ENCODE measurements around the gene PRMT7.

Gene PRMT7

DNA sequence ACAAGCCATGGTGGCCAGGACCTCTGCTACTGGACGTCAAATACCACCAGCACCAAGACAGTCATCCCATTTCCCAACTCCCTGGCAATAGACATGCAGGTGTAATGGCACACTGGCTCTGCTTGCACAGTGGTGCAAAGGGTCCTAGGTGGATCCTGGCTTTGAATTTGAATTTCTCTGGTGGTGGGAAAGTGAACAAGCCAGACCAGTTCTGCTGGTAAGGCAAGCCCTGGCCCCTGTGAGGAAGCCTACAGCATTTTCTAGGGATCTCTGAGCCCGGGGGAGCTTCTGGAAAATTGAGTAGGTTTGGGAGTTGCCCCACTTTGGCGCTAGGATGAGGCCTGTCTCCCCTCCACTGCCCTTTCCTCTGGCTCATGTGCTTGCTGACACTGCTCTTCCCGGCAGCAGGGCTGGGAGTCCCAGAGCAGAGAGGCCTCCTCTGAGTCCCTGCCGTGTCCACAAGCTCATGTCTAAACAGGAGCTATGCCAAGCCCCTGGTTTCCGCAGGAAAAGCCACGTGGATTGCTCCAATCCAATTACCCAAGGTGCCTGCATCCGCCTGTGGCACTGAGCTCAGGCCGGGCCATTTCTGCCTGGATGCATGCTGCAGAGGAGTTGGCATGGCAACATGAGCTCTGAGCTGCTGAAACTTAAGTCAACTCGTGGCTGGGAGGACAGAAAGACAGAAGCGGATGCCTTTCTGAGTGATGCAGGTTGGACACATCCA, 67.0 kb downstream of the PRMT7 start:
- no peak for DNase-seq

DNA sequence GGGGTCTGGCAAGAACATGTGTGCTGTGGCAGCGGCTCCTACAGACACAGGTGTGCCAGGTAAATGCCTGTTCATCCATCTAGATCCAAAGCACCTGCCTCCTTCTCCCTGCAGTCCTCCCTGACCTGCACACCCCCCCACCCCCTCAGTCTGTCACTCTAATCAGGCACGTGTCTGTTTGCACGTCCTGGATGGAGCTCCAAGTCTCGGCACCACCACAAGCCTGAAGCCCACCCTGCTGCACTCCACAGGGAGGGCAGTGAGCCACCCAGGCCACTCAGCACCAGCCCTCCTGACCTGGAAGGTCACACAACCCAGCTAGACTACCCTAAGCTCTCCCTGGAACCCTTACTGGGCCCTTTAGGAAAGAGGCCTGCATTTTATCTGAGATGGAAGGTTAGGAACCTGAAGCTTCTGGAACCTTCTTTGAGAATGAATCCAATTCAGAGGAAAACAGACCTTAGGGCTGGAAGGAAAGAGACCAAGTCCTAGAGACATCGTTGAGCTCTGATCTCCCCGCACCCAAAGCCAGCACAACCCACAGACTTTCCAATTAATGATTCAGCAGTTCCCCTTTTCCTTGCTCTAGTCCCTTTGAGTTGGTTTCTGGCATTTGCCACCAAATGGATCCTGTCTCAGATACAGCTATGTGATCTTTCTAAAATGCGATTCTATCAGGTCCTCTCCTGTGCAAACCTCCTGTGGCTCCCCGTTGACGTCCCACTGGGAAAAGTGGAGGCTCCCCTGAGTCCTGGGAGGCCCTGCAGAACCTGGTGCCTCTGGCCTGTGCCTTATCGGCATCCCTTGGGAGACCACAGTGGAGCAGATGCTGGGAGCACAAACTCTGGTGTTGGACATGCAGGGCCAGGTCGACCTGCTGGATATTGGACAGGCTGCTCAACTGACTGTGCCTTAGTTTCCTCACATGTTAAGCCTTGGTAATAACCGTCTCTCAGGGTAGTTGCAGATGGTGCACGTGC, 67.9 kb downstream of the PRMT7 start:
- DNase-seq = no peak

DNA sequence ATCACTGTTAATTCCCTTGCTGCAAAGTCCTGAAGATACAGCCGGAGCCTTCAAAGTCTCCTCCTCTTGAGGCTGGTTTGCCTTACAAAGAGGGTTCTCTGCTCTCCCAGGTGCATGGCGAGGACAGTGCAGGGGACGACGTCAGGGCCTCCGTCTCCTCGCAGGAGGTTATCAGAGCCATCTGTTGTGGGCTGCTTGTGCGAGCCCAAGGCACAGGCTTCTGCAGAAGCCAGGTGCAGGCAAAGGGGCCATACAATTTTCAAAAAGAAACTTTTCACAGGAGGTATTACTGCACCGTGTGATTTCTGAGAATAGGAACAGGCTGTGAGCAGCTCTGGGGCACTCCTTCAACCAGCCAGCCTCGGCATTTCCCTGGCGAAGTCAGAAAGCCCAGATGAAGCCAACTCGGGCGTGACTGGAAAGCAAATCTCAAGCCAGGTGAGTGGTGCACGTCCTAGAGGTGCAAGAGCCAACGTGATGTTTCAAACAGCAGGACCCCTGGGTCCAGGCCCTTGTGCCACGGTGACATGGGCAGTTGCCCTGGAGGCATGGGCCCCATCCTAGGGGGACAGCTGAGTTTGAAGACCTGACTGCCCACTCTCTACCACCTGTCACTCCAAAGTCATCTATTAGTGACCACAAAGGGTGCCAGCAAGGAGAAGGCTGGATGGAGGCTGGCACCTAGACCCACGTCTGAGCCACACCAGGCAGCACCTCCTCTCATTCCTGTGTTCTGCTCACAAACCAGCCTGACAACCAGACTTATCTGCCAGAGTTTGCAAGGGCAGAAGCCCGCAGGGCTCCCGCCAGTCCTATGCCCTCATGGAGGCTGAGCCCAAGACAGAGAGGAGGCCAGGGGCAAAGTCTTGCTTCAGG, 68.9 kb downstream of the PRMT7 start:
- peak in 1 of 5 experiments; percentile 94 for DNase-seq

DNA sequence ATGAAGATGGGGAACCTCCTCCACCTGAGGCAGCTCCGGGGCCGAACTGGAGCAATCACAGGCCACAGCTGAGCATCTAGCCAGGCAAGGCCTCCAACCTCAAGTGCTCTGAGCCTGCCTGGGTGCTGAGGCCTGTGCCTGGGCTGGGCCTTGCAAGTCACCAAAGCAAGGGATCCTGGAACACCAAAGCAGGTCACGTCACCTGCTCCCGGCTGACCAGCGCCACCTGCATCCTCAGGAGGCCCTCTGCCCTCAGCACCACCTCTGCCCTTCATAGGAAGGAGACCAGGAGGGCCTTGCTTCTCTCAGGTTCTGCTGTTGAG, 69.5 kb downstream of the PRMT7 start:
- DNase-seq = no peak

DNA sequence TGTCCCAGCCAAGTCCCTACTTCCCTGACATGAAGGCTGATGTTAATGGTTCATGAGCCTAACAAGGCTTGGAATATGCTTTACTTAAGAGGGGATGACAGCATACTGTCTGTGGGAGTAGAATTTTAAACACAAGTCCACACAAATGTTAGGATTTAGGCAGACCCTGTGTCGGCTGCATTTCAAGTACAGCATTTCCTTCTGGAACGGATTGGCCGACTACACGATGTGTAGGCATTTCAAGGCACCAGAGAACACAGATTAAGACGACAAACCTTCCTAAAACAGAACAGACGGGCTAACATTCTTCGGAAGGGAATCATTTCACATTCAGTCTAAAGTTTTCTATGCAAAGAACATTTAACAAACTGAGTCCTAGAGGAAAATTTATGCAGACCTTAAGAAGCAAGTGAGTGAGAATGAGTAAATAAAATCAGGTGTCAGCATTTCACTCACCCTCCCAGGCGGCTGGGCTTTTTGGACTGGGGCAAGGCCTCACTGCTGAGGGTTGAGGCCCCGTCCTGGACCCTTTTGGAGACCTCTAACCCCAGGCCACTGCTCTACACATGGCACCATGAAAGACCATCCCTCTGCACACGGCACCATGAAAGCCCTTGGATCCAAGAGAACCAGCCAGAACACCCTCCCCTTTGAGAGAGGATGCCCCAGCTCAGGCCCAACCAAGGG, 70.0 kb downstream of the PRMT7 start:
- DNase-seq = no peak

DNA sequence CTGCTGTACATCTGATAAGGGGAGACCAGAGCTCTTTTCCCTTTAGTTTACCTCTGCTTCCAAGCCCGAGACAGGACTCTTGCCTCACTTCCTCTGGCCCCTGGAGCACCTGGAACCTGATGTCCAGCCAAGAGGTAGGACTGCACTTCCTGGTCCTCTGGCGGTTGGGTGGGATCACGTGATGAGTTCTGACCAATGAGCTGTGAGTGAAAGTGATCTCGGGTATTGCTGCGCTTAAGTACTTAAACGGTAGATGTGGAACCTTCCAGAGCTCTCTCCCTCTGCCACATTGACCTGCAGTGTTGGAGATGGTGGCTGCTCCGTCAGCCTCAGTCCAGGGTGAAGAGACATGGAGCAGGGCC, 70.5 kb downstream of the PRMT7 start:
- no peak for DNase-seq

DNA sequence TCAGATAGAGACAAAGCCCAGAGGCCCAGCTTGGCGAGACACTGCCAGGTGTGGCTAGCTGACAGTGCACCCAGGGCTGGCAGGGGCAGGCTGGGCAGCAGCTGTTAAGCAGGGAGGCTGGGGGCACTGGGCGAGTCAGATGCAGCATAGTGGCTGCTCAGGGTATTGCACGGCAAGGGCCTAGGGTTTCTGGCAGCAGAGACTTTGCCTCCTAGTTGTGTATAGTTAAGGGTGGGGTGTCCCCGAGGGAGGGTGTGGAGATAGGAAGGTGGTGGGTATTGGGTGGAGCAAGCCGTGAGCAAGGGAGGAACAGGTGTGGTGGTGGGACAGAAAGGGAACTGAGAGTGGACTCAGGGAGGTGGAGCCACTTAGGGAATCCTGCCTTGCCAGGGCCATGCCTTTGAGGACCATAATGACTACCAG, 71.5 kb downstream of the PRMT7 start:
- peak in 1 of 5 experiments; percentile 57 for DNase-seq

DNA sequence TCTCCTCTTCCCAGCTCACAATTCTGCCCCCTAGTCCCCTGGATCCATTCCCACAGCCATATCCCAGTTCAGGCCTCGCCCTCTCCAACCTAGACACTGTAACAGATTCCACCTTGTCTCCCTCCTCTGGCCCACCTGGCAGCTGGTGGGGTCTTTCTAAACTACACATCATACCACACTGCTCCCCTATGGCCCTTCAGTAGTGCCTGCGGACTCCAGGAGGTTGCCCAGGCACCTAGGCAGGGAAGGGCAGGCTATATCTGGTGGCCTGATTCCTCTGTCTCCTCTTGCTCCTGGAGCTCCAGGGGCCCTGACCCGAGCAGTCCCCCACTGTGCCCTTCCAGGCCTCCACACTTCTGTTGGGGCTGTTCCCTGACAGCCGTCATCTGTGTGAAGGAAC, 73.0 kb downstream of the PRMT7 start:
- DNase-seq = no peak

DNA sequence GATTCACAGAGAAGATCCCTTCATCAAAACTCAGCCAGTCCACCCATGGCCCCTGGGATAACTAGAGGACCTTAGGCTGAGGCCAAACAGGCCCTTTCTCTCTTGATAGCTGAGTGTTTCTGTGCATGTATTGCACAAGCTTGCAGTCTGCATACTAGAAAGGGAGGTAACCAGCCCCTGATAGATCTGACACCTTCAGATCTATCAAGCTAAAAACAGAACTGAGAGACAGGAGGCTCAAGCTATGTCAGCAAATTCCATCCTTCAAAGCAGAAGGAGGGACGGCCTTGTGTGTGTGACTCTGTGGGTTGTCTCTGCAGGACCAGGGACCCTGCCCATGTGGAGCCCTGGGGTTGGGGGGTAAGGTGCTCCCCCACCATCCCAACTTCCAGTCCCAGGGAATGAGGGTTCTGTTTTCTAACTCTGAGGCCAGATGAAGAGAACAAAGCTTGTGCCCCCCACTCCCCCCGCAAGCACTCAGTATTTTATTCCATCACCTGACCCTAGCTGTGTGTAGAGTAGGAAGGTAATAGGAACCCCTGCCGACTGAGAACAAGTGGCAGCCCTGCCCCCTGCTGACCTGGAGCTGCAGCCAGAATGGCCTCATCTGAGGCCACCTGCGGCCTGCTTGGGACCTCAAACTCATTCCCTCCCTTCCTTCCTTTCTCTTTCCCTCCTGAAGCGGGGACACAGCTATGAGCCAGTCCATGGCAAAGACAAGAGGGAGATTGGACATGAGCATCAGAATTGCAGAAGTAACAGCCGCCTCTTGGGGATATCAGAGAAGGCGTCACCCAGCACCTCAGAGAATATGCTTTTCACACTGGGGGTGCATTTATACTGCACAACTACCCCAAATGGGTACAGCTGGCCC, 73.7 kb downstream of the PRMT7 start:
- DNase-seq = peak in 1 of 5 experiments; percentile 35

DNA sequence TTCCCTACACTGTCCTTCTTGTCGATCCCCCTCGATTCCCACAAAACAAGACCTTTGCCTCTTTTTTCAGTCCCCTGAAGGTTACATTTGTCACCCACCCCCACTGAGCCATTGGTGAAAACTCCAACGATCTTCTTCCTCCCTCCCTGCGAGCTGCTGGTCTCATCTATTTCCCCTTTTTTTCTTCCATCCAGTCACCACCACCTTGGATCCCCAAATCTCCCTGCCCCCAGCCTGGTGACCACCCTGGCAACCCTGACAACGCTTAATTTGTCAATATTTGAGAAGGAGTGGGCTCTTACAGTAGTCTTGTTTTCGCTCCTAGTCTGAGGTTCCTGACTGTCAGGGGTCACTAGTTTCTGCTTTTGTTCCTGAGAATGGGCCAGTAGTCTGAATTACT, 74.6 kb downstream of the PRMT7 start:
- no peak for DNase-seq

DNA sequence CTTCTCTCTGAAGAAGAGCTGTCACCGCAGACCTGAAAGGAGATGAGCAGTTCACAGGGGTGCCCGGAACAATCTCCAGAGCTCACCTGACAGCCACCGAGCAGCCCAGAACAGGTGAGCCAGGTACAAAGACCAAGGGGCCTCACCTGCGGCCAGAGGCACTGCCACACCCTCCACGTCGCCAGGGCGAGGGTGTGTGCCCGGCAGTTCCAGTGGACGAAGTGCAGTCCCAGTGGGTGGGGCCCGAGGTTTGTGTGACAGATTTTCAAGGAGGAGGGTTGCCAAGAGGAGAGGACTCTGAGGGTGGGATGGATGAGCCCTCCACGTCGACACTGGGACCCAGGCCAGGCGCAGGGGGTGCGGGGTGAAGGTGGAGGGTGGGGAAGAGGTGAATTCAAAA, 75.8 kb downstream of the PRMT7 start:
- DNase-seq = no peak

DNA sequence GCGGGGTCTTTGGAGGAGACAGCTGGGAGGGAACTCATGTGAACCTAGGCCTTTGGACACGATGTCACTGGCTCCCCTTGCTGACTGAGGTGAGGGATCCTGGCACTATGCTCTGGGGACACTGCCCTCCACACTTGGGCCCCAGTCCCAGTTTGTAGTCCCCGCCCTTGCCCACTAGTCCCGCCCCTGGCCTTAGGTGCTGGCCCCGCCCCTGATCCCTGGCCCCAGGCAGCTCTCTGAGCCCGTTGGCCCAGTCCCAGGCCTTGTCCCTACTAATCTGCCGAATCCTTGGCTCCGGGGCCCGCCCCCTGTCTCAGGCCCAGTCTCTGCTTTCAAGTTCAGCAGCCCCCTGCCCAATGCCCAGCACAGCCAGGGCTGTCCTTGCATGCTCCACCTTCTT, 76.5 kb downstream of the PRMT7 start:
- DNase-seq = no peak

DNA sequence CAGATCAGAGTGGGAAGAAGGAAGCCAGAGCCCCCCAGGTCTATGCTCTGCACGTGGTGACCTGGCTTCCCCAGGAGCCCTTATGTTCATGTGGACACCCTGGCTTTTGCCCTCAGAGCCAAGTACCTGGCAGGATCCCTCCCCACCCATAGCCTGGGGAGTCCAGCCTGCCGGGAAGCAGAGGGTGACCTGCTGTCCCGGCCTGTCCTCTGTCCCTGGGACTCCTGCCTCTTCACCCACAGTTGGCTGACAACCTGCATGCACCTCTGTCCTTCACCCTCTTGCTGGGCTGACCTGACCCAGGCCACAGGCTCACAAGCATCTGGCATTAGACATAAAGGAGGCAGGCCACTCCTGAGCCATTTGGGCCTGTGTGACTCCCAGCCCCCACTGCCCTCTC, 77.3 kb downstream of the PRMT7 start:
- no peak for DNase-seq

DNA sequence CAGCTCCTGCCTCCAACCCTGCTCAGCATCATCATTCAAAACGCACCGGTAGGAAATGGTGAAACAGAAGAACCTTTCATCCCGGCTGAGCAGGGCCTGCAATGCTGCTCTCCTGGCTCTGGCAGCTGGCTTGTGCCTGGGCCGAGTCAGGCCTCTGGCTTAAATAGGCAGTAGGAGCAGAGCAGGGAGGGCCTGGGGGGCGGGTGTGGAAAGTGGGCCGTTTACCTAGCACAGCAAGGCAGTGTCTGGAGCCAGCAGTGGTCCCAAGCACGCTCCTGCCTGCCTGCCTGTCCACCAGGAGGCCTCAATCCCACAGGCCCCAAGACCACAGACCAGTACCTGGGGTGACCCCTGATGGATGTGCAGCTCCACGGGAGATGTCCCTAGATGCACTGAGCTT, 78.2 kb downstream of the PRMT7 start:
- DNase-seq = no peak

DNA sequence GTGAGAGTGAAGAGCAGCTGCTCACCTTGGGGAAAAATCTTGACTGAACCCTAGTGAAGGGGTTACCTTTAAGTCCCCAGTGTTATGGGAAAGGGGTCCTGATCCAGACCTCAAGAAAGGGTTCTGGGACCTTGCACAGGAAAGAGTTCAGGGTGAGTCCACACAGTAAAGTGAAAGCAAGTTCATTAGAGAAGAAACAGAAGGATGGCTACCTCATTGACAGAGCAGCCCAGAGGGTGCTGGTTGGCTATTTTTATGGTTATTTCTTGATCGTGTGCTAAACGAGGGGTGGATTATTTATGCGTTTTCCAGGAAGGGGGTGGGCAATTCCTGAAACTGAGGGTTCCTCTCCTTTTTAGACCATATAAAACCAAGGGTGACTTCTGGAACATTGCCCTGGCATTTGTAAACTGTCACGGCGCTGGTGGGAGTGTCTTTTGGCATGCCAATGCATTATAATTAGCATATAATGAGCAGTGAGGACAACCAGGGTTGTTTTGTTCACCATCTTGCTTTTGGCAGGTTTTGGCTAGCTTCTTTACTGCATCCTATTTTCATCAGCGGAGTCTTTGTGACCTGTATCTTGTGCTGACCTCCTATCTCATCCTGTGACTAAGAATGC, 79.0 kb downstream of the PRMT7 start:
- no peak for DNase-seq

DNA sequence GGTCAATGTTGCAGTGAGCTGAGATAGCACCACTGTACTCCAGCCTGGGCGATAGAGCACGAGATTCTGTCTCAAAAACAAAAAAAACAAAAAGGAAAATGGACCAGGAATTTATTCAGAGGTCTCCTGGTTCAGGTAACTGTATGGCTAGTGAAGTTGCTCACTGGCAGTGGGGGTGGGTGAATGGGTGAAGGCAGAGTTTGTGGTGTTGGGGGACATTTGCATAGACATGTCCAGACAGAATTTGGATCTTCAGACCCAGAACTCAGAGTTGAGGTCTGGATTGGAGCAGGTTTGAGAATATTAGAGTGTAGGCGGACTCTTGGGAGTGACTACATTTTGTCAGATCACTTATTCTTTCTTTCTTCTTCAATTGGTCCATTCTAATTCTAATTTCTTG, 82.5 kb downstream of the PRMT7 start:
- DNase-seq = no peak

DNA sequence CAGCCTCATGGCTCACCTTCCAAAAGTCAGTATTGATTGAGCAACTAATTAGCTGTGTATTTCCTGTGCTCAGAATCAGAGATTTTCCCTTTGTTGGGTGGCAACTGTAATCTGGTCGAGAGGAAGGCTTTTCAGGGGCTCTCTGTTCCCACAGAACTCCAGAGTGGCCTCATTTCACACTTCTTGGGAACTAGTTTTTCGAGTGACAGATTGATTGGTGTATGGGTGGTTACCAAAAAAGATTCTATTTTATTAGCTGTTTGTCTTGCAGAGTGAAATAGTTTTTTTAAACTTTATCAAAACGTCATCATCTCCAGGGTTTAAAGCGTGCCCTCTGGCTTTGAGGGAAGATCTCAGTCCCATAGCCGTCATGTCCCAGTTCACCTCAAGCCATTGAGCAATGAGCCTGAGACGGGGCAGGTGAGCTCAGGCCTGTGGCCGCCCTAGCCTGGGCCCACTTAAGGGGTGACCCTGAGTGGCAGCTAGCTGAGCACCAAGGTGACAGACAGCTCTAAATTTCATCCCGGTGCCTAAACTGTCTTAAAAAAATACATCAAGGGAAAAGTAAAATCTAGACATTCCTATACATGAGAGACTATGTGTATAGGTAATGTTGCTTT, 84.5 kb downstream of the PRMT7 start:
- no peak for DNase-seq

DNA sequence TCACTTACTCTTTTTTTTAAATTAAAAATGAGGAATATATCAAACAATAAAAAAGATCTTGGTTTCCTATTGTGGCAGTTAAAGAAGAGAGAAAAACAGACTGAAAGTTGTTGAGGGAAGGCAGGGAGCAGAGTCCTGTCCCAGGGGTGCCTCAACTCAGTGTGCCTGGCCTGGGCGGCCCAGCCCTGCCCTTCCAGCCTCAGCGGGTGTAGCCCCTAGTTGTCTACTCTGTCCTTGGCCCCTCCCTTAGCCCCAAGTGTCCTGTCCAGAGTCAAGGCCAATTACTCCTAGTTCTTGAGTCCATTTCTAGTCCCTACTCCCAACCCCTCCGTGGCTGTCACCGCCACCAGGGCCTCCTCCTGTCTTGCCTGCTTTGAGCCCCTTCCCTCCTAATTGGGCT, 85.0 kb downstream of the PRMT7 start:
- DNase-seq = no peak

DNA sequence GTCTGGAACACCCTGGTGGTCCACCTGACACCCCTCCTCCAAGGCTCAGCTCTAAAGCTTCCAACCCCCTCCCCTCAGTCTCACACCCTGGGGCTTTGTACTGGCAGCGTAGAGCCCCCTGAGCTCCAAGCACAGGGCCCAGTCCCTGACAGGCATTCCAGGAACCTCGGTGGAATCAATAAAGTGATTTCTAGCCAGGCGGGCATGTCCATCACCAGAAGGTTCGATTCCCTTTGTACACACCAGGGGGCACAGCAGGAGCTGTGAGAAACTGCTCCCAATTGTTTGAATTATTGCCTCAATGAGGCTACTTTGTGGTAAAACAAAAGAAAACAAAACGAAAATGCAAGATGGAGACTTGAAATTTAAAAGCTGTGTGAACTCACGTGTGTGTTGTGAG, 85.7 kb downstream of the PRMT7 start:
- DNase-seq = peak in 4 of 5 experiments; percentile 22 to 72 (median 33)

DNA sequence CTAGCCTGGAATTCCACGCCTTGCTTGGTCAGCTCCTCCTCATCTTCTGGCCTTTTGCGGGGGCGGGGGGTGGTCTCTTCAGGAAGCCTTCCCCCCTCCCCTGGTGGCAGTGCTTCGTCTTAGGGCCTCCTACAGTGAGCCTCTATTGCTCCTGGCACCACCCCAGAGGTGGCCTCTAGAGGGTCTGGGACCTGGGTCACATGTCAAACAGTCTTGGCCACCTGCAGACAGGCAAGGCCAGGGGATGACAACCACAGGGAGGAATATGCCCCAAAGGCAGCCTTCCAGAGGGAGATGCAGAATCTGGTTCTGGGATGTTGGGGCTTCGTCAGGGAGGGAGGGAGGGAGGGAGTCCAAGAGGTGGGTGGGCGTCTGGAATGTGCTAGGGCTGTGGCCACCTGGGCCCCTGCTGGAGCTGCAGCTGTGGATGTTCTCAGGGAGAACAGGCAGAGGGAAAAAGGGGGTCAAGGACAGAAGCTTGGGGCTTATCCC, 86.9 kb downstream of the PRMT7 start:
- DNase-seq = no peak
